ENCODE measurements around the gene UPF3B. TPM values are rescaled to one million over a fixed set of nuclear protein-coding genes. Genes with fewer than 3 reads are reported as not detected.

UPF3B gene
- total and polyA plus RNA-seq, 10 of the 15 experiments (the other 5 are each of a cell fraction or from before 2014, with no cell fraction given) = 5.7 to 35.3 (median 22.1) TPM

DNA sequence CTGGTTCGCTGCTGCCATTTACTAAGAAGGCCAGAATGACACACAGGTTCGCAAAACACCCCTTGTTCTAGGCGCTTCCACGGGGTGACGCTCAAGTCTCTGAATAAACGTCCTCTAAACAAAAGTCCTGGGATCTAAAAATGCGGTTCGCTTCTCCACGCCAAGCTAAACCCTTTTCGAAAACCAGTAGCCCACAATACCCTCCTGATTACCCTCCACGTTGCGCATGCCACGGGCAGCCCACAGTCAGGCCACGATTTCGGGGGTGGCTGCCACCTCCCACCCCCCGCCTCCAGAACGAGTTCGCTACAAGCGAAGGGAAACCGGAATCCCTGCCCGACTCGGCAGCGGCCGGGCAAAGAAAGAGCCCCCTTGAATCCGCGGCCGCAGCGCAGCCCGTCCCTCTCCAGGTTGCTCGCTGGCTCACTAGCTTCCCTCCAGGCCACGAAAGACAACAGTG lies 61.8 kb downstream of the UPF3B start (continued):
- TF ChIP-seq, protein P1, sequence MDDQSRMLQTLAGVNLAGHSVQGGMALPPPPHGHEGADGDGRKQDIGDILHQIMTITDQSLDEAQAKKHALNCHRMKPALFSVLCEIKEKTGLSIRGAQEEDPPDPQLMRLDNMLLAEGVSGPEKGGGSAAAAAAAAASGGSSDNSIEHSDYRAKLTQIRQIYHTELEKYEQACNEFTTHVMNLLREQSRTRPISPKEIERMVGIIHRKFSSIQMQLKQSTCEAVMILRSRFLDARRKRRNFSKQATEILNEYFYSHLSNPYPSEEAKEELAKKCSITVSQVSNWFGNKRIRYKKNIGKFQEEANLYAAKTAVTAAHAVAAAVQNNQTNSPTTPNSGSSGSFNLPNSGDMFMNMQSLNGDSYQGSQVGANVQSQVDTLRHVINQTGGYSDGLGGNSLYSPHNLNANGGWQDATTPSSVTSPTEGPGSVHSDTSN (IDR thresholded peaks at IDR 0.05; ENCODE audit: insufficient replicate concordance, low read depth, low read length) = no peak
- TF ChIP-seq NR2C2 (IDR thresholded peaks at IDR 0.05; ENCODE audit: borderline replicate concordance, control insufficient read depth, insufficient read length, low read depth) (no peak), NFIC (IDR thresholded peaks at IDR 0.05; ENCODE audit: low read depth, low read length) (no peak), YBX1 (IDR thresholded peaks at IDR 0.05) (no peak), ZNF207 (IDR thresholded peaks at IDR 0.05; ENCODE audit: borderline replicate concordance) (no peak), MYB (IDR thresholded peaks at IDR 0.05; ENCODE audit: borderline replicate concordance, low read depth, low read length) (no peak), PAX5 (IDR thresholded peaks at IDR 0.05; ENCODE audit: borderline replicate concordance, low read depth, low read length) (no peak), CBX3 (IDR thresholded peaks at IDR 0.05; ENCODE audit: borderline replicate concordance, low read depth) (no peak), SRF (IDR thresholded peaks at IDR 0.05; ENCODE audit: low read depth in 2 of 2, low read length in 2 of 2) (no peak), NKRF (conservative IDR thresholded peaks at IDR 0.05) (no peak), POLR2AphosphoS2 (IDR thresholded peaks at IDR 0.05; ENCODE audit: low read depth, low read length) (no peak), TCF12 (IDR thresholded peaks at IDR 0.05; ENCODE audit: low read depth, low read length) (no peak), LARP7 (IDR thresholded peaks at IDR 0.05) (peak; percentile 41; the same call in 1 of the 2 replicates), RFX5 (IDR thresholded peaks at IDR 0.05; ENCODE audit: low read depth, low read length) (no peak), TCF7 (IDR thresholded peaks at IDR 0.05; ENCODE audit: borderline replicate concordance) (no peak), RB1 (IDR thresholded peaks at IDR 0.05; ENCODE audit: borderline replicate concordance) (no peak), SMC3 (IDR thresholded peaks at IDR 0.05; ENCODE audit: borderline replicate concordance, low read length) (peak; percentile 28; the same call in 1 of the 2 replicates), ASH2L (IDR thresholded peaks at IDR 0.05; ENCODE audit: borderline replicate concordance, low read depth) (no peak), PAX8 (IDR thresholded peaks at IDR 0.05) (no peak), RAD21 (IDR thresholded peaks at IDR 0.05; ENCODE audit: insufficient read depth, low read depth, low read length) (peak; percentile 45)
- TF ChIP-seq, protein P2, sequence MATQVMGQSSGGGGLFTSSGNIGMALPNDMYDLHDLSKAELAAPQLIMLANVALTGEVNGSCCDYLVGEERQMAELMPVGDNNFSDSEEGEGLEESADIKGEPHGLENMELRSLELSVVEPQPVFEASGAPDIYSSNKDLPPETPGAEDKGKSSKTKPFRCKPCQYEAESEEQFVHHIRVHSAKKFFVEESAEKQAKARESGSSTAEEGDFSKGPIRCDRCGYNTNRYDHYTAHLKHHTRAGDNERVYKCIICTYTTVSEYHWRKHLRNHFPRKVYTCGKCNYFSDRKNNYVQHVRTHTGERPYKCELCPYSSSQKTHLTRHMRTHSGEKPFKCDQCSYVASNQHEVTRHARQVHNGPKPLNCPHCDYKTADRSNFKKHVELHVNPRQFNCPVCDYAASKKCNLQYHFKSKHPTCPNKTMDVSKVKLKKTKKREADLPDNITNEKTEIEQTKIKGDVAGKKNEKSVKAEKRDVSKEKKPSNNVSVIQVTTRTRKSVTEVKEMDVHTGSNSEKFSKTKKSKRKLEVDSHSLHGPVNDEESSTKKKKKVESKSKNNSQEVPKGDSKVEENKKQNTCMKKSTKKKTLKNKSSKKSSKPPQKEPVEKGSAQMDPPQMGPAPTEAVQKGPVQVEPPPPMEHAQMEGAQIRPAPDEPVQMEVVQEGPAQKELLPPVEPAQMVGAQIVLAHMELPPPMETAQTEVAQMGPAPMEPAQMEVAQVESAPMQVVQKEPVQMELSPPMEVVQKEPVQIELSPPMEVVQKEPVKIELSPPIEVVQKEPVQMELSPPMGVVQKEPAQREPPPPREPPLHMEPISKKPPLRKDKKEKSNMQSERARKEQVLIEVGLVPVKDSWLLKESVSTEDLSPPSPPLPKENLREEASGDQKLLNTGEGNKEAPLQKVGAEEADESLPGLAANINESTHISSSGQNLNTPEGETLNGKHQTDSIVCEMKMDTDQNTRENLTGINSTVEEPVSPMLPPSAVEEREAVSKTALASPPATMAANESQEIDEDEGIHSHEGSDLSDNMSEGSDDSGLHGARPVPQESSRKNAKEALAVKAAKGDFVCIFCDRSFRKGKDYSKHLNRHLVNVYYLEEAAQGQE (IDR thresholded peaks at IDR 0.05; ENCODE audit: low read depth, low read length) = no peak
- TF ChIP-seq, protein P3, sequence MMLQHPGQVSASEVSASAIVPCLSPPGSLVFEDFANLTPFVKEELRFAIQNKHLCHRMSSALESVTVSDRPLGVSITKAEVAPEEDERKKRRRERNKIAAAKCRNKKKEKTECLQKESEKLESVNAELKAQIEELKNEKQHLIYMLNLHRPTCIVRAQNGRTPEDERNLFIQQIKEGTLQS (IDR thresholded peaks at IDR 0.05; ENCODE audit: borderline replicate concordance, extremely low read depth, low read depth, low read length) = no peak
